Common myeloid progenitor, CD34-positive (primary cell): ENCODE results near the gene ADAMTSL1.

ENCODE experiments used
- CTCF ChIA-PET: fragments of 350-600 bp; sonication (Branson Sonifier 250); formaldehyde crosslinking; loops from one replicate; lab custom pipeline; 2021; ENCODE audit warnings: antibody characterized with exemption; lab: Charles Lee
- POLR2A ChIA-PET: fragments of 350-600 bp; sonication (Branson Sonifier 250); formaldehyde crosslinking; loops from one replicate; lab custom pipeline; 2021; ENCODE audit warnings: antibody characterized with exemption; lab: Charles Lee
- DNase-seq, 3 donors: peaks; one replicate each; pipeline versions ENCODE4 v3.0.0 to v3.0.0-alpha.2; 2013
- H3K27ac ChIP-seq, 2 experiments: 1 replicate in 1 of 2; 2 replicates in 1 of 2; pipeline ENCODE4 v1.7.0; 2013; ENCODE audit warnings: inconsistent platforms in 2 of 2, low read length in 2 of 2, mild to moderate bottlenecking in 2 of 2, low read depth in 1 of 2, moderate library complexity in 1 of 2; ENCODE audit not compliant: severe bottlenecking in 2 of 2, insufficient read depth in 1 of 2, poor library complexity in 1 of 2
- H3K27me3 ChIP-seq, 5 experiments: replicated peaks in 2 of 5; 1 replicate in 3 of 5; 2 replicates in 2 of 5; pipeline versions ENCODE4 v1.6.1 to v1.7.0; 2013; ENCODE audit warnings: low read length in 4 of 5, mild to moderate bottlenecking in 2 of 5, moderate library complexity in 2 of 5, inconsistent platforms in 1 of 5; ENCODE audit not compliant: insufficient read depth in 5 of 5, control insufficient read depth in 4 of 5
- H3K36me3 ChIP-seq, 4 experiments: 1 replicate in 2 of 4; 2 replicates in 2 of 4; pipeline versions ENCODE4 v1.6.1 to v1.7.0; 2013; ENCODE audit warnings: low read length in 3 of 4, control low read depth in 1 of 4, mild to moderate bottlenecking in 1 of 4; ENCODE audit not compliant: control insufficient read depth in 4 of 4, insufficient read depth in 4 of 4
- H3K4me1 ChIP-seq, 4 experiments: 1 replicate in 3 of 4; 2 replicates in 1 of 4; pipeline versions ENCODE4 v1.6.1 to v1.7.1; 2013; ENCODE audit warnings: low read length in 3 of 4, mild to moderate bottlenecking in 3 of 4, control low read depth in 1 of 4, inconsistent platforms in 1 of 4, moderate library complexity in 1 of 4; ENCODE audit not compliant: control insufficient read depth in 4 of 4, insufficient read depth in 4 of 4; ENCODE audit errors: control extremely low read depth in 1 of 4
- H3K4me3 ChIP-seq, 7 experiments: 1 replicate in 4 of 7; 2 replicates in 3 of 7; pipeline versions ENCODE4 v1.5.1 to v1.7.0; 2013; ENCODE audit warnings: mild to moderate bottlenecking in 7 of 7, low read length in 6 of 7, moderate library complexity in 6 of 7, inconsistent platforms in 2 of 7, low read depth in 2 of 7, control low read depth in 1 of 7; ENCODE audit not compliant: insufficient read depth in 4 of 7, control insufficient read depth in 1 of 7; ENCODE audit errors: extremely low read depth in 1 of 7
- H3K9me3 ChIP-seq, 5 experiments: 1 replicate in 4 of 5; 2 replicates in 1 of 5; pipeline versions ENCODE4 v1.6.1 to v1.7.1; 2013; ENCODE audit warnings: low read length in 4 of 5, mild to moderate bottlenecking in 2 of 5, inconsistent platforms in 1 of 5, low read depth in 1 of 5, moderate library complexity in 1 of 5; ENCODE audit not compliant: control insufficient read depth in 4 of 5, insufficient read depth in 2 of 5; ENCODE audit errors: control extremely low read depth in 1 of 5
- WGBS: methylation state at CpG from one replicate; pipeline ENCODE4 v1.1.5; 2013; ENCODE audit not compliant: insufficient coverage; 5-methylcytosine and 5-hydroxymethylcytosine counted together

The ADAMTSL1 gene

DNA sequence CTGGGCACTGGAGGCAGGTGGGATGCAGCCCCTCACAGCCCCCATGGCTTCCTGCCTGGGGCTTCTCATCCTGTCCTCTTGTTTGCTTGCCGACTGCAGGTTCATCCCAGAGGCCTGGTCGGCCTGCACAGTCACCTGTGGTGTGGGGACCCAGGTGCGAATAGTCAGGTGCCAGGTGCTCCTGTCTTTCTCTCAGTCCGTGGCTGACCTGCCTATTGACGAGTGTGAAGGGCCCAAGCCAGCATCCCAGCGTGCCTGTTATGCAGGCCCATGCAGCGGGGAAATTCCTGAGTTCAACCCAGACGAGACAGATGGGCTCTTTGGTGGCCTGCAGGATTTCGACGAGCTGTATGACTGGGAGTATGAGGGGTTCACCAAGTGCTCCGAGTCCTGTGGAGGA is 232.7 kb downstream of the ADAMTSL1 start:
- H3K27ac ChIP-seq: no peak overlapping the region
- ChIA-PET POLR2A (no interaction called here), CTCF (no interaction called here)
- no peaks in the 10 kb centered on the region for H3K4me1 ChIP-seq
- 96% methylated on average over 10 of the region's 11 CpGs for WGBS
- no peaks in the 10 kb centered on the region for H3K36me3 ChIP-seq
- H3K4me3 ChIP-seq: no peak overlapping the region
- DNase-seq: no peak
- H3K27me3 ChIP-seq: no peaks in the 10 kb centered on the region
- no peaks in the 10 kb centered on the region for H3K9me3 ChIP-seq

DNA sequence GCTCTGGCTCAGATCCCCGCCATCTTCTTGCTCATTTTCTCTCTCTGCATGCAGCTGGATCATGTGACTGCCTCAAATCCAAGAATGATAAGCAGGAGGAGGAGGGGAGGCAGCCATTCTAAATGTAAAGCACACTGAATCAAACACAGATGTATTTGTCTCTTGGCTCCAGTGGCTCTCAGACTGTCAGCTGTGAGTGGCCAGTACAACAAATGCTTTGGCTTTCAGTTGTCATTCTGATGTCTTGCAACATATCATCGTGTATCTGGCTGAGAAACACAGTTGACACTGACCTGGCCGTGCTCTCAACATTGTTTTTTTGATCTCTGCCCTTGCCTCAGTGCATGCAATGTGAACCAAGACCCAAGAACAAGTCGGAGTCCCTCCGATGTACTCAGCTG is 233.1 kb downstream of the ADAMTSL1 start:
- POLR2A ChIA-PET: no interaction called here
- no peak for DNase-seq

DNA sequence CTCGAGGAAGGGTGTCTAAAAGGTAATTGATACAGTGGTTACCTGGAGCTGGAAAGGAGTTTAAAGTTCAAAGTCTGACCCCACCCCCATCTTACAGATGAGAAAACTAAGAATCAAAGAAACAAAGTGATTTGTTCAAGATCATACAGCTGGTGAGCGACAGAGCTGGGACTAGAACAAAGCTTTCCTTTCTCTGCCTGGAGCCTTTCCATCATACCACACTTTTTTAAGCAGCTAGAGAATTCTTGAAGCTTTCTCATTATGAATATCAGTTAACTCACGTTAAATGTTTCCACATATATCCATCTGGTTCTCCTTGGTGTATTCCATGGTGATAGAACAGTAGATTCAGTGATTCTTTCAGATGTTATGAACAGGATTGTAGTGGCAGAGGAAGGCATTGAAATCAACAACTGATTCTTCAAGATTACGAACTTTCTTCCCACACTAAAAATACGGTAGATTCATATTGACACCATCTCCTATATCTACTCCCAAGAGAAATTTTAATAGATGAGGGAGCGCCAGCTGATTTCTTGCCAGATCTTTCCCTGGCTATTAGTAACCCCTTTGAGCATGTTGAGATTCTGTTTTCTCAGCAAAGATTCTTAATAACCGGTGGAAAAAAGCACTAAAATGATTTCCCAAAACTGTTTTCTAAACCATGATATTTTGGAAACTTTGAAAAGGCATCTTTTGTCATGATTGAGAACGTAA is 233.7 kb downstream of the ADAMTSL1 start:
- WGBS: 100% methylated on average over 1 of the region's 8 CpGs
- no peak overlapping the region for H3K4me3 ChIP-seq
- no peaks in the 10 kb centered on the region for H3K9me3 ChIP-seq
- POLR2A ChIA-PET: no interaction called here
- no peaks in the 10 kb centered on the region for H3K4me1 ChIP-seq
- CTCF ChIA-PET: no interaction called here
- H3K36me3 ChIP-seq: no peaks in the 10 kb centered on the region
- H3K27ac ChIP-seq: no peak overlapping the region
- no peaks in the 10 kb centered on the region for H3K27me3 ChIP-seq
- no peak for DNase-seq

More for the DNA sequence above, 233.1 kb downstream of the ADAMTSL1 start:
- Histone ChIP-seq H3K36me3 (no peaks in the 10 kb centered on the region), H3K27me3 (no peaks in the 10 kb centered on the region), H3K4me1 (no peaks in the 10 kb centered on the region), H3K27ac (no peak overlapping the region), H3K9me3 (no peaks in the 10 kb centered on the region), H3K4me3 (no peak overlapping the region)
- WGBS: 100% methylated on average over 5 of the region's 5 CpGs
- CTCF ChIA-PET: no interaction called here

DNA sequence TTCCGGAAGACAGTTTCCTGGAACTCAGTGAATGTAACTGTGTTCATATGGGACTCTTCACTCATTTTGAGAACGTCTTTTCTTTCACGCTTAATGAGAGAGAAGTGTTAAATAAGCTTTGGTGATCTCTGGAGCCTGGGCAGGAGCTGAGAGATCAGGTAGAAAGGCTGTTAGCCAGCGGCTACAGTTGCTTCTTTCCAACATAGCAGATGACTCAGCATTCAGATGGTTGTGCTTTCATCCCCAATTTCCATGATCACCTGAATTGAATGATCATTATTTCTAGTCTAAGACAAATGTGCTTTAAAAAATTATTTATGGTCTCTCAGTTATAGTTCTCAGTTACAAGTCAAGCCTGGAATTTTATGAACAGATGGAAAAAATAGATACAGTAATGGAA is 234.5 kb downstream of the ADAMTSL1 start:
- DNase-seq: no peak
- WGBS: 94% methylated on average over 4 of the region's 4 CpGs
- ChIA-PET CTCF (no interaction called here), POLR2A (no interaction called here)
- Histone ChIP-seq H3K27ac (no peak overlapping the region), H3K4me3 (no peak overlapping the region), H3K4me1 (no peaks in the 10 kb centered on the region), H3K36me3 (no peaks in the 10 kb centered on the region), H3K27me3 (no peaks in the 10 kb centered on the region), H3K9me3 (no peaks in the 10 kb centered on the region)

DNA sequence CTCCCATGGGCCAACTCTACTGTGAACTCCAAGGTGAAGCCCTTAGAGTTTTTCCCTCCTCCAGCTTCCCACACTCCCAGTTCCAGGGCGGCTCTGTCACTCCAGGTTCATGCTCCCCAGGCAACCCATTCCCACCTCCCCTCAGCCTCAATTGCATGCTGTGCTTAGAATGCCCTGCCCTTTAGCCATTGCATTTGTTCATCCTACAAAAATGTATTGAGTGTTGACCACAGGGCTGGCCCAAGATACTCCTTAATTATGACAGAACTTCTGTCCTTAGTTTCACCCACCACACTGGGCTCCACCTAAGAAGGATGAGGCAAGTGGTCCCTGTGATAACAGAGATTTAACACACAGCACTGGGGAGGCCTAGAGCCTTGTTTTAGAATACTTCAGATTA is 236.1 kb downstream of the ADAMTSL1 start:
- CTCF ChIA-PET: no interaction called here
- no peaks in the 10 kb centered on the region for H3K36me3 ChIP-seq
- POLR2A ChIA-PET: no interaction called here
- H3K9me3 ChIP-seq: no peaks in the 10 kb centered on the region
- WGBS: no CpG with 5 or more reads among the region's 1 CpG
- no peak overlapping the region for H3K4me3 ChIP-seq
- no peaks in the 10 kb centered on the region for H3K27me3 ChIP-seq
- H3K4me1 ChIP-seq: no peaks in the 10 kb centered on the region
- DNase-seq: no peak
- no peak overlapping the region for H3K27ac ChIP-seq

DNA sequence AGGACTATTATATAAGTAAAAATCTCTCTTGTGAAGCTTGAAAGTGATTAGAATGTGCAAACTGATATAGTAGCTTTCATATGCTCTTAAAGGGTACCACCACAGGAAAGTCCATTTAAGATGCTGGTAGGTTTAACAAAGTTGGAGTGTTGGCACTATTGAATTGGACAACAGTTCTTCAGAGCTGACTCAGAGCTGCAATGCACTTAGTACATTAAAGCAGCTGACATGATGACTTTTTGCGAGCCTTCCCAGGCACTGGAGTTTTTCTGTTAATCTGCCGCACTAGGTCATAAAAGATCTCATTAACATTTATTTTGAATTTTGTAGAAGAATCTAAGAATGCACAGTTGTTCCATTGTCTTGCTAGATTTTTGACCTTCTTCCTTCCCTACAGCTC is 243.8 kb downstream of the ADAMTSL1 start:
- WGBS: 100% methylated on average over 1 of the region's 2 CpGs
- no peak for DNase-seq
- Histone ChIP-seq H3K27me3 (no peaks in the 10 kb centered on the region), H3K4me1 (no peaks in the 10 kb centered on the region), H3K27ac (no peak overlapping the region), H3K9me3 (no peaks in the 10 kb centered on the region), H3K36me3 (no peaks in the 10 kb centered on the region), H3K4me3 (no peak overlapping the region)
- CTCF ChIA-PET: no interaction called here
- POLR2A ChIA-PET: no interaction called here

DNA sequence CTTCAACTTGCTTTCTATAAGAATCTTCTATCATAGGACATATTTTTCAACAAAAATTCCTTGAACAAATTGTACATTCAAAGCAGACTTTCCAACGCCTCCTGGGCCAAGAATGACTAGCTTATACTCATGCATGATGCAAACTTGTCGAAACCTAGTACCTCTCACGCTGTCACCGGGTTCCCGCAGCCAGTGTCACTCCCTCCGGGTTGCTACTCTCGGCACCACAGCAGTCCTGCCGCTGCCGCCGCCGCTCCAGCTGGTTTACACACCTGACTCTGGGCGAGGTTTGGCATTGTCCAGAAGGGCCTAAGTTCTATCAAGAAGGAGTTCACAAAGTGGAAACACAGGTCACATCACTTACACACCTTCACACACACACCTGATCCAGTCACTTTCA is 244.4 kb downstream of the ADAMTSL1 start:
- 94% methylated on average over 12 of the region's 12 CpGs for WGBS
- Histone ChIP-seq H3K27ac (no peak overlapping the region), H3K36me3 (no peaks in the 10 kb centered on the region), H3K9me3 (no peaks in the 10 kb centered on the region), H3K4me3 (no peak overlapping the region), H3K27me3 (peaks cover 0 to 2% (median 0%) of the 10 kb centered on the region in 5 experiments), H3K4me1 (no peaks in the 10 kb centered on the region)
- POLR2A ChIA-PET: no interaction called here
- no peak for DNase-seq
- CTCF ChIA-PET: no interaction called here
